ENCODE results near the gene TSPAN31.
A peak's percentile ranks its signal among the peaks of the same experiment; 100 is the strongest.
"Not testable (repeated sequence)": the region's sequence is repeated elsewhere in the genome, so short reads cannot be mapped to it uniquely, and the experiment has no call there.

TSPAN31 gene

DNA sequence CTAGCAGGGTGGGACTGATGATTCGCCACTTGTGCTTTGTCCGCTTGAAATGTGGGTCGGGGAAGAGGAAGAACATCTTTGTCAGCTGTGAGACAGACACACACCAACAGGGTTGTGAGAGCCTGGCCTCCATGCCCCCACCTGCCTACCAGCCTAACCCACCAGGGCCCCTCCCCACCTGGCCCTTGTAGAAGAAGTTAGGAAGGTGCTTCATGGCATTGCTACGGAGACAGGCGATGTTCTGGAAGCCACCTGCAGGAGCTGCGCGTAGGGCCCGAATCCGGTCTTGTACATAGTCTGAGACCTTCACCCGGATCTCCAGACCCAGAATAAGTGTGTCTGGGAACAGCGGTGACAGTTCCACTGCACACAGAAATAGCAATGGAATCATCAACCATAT lies 24.8 kb downstream of the TSPAN31 start:
- DNase-seq = no peak

DNA sequence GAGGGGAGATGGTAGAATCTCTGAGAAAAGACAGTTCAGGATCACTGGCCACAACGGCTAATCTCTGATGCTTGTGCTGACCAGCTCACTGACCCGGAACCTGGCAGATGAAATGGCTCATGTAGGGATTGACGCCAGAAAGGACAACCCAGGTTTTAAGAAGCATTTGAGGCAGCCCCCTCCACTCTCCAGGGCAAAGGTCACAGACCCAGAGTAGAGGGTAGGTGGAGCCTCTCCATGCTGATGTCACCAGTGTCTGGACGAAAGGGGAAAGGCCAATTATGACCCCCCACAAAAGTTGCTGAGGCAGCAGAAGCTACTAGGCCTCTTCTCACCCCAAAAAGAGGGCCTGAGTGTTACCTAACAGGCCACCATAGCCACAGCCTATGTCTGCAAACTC lies 25.9 kb downstream of the TSPAN31 start:
- no peak for DNase-seq

DNA sequence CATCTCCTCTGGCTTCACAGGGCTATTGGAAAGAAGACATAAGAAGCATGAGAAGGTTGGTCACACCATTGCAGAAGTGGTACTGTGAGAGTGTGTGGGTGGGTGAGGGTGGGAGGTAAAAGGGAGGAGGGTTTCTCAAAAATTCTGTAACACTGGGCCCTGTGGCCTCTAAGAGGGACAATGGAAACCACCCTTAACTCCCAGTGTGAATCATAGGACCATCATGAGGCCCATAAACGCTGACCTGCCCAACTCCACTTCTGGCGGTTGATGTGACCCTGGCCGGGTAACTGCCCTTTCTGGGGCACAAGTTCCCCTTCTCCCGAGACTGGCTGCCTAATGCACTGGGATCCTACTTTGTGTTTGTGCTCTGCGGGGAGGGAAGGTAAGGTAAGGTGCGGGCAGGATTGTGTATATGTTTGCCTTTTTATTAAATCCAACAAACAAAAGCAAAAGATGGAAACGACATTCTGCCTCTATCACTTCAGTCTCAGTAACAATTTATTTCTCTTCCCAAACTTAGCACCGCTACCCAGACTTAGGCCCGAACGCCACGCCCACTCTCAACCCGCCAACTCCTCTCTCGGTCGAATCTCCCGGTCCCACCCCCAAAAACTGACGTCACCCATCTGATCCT lies 26.5 kb downstream of the TSPAN31 start:
- DNase-seq = peak; percentile 88 to 93

DNA sequence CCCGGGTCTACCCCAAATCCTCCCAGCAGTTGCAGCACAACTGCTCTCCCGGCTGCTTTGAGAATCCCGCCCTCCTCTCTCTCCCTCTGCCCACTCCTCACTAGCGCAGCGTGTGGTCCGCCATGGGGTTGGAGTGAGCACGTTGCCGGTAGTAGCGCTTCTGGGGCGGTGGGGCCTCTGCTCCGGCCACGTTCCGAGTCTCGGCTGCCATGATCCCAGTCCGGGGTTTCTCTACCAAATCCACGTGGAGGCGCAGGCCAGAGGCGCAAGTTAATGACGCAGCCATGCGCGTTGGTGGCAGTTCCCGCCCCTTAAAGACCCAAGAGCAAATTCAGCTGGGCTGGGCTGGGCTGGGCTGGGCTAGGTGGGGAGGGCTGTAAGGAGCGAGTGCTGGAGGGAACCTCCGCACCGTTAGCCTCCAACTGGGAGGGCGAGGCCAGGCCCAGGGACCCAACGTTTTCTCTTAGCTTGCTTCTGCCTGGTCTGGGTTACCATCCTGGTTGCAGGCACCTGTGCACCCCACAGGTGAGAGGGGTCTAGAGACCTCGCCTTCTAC lies 27.1 kb downstream of the TSPAN31 start, which contains the start of gene METTL1:
METTL1 (minus strand) TSS at position 233 of the 556 bp plus-strand sequence; CDS start at position 211, 22 bp downstream.
- peak; percentile 94 for DNase-seq

DNA sequence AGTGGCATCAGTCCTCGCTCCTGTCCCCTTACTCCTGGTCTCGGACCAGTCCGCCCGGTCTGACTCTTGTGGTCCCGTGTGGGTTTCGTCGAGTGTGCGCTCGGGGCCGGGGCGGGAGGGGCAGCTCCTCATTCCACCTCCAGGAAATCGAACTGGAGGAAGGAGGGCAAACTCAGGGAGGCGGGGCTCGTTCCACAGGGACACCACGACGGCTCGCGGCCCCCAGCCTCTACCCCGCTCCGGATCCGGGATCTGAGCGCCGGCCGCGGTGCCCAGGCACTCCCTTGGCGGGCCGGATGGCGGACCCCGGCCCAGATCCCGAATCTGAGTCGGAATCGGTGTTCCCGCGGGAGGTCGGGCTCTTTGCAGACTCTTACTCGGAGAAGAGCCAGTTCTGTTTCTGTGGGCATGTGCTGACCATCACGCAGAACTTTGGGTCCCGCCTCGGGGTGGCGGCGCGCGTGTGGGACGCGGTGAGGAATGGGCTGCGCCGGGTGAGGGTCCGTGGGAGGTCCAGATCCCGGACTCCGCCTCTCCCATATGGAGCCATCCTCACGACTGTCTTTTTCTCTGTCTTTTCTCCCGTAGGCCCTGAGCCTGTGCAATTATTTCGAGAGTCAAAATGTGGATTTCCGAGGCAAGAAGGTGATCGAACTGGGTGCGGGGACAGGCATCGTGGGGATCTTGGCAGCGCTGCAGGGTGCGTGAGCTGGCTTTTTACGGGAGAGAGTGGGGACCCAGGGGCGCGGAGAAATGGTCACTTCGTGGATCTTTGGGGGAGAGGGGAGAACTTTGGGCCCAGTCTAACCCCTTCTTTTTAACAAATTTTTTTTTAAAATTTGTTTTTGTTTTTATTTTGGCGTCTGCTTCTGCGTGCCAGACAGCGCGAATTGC lies 27.8 kb downstream of the TSPAN31 start, which contains the start of gene EEF1AKMT3:
EEF1AKMT3 (plus strand) TSS at position 186 of the 894 bp plus-strand sequence; CDS start at position 297, 111 bp downstream.
- DNase-seq = peak; percentile 76 to 79

DNA sequence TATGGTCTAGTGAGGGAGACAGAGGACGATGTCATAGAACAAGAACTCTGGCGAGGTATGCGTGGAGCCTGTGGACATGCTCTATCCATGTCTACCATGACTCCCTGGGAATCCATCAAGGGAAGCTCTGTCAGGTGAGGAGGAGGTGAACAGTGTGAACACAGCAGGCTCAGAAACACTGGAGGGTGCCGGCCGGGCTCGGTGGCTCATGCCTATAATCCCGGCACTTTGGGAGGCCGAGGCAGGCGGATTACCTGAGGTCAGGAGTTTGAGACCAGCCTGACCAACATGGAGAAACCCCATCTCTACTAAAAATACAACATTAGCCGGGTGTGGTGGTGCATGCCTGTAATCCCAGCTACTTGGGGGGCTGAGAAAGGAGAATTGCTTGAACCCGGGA lies 29.8 kb downstream of the TSPAN31 start:
- not testable (repeated sequence) for DNase-seq

DNA sequence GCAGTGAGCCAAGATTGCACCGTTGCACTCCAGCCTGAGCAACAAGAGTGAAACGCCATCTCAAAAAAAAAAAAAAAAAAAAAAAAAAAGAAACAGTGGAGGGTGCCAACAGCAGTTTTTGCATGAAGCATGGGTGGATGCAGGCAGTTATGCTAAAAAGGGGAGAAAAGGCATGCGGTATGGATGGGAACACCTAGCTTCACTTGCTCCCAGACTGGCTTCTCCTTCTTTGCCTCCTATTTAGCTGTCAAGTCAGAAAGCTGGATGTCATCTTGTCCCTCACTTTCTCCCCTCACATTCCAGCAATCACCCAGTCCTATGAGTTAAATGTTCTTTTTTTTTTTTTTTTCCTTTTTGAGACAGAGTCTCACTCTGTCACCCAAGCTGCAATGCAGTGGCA lies 30.2 kb downstream of the TSPAN31 start:
- DNase-seq = no peak

DNA sequence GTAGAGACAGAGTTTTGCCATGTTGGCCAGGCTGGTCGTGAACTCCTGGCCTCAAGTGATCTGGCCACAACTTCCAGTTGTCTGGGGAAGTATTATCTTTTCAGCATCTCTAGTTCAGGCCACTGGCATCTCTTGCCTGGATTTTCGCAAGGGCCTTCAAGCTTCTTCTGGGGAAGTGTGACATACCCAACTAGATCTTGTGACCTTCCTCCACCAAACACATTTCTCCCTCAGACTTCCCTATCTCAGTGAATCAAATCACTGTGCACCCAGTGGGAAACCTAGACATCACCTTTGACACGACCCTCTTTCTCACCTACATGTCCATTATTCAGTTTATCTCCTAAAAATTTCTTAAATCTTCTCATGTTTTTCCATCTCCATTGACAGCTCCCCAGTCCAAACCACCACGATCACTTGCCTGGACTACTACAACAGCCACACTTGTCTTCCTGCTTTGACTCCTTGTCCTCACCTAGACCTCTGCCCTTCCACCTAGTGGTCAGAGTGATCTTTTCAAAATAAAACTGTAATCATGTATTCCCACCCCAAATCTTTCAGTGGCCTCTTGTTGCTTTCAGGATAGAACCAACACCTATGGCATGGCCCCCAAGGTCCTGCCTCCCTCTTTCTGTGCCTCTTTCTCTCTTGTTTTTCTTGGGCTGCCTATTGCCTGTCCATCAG lies 30.9 kb downstream of the TSPAN31 start:
- no peak for DNase-seq

DNA sequence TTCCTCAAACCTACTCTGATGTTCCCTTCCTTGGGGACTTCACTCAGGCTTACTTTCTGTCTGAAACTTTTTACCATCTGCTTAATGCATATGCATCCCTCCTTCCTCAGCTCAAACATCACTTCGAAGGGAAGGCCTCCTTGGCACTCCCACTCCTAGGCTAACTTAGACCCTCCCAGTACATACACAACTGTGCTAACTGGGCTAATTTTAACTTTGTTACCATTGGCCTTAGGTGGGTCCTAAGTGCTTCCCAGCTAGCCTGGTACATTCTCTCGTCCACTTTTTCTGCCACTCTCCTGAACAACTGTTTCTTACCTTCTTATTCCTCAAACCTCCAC lies 31.4 kb downstream of the TSPAN31 start:
- DNase-seq = no peak

DNA sequence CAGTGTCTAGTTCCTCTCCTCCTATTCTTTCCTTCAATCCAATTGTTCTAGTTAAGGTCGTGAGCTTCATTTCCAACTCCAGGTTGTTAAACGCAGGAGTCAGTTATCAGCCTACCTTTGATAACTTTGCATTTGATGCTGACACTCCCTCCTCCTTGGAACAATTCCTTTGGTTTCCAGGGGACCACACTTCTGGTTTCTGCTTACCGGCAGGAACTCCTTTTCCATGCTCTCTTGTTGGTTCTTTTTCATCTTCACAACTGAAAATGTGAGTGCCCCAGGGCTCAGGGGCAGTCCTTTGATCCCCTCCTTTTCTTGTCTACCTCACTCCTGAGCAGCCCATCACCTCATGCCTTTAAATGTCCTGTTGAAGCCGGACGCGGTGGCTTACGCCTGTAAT lies 32.5 kb downstream of the TSPAN31 start:
- no peak for DNase-seq

DNA sequence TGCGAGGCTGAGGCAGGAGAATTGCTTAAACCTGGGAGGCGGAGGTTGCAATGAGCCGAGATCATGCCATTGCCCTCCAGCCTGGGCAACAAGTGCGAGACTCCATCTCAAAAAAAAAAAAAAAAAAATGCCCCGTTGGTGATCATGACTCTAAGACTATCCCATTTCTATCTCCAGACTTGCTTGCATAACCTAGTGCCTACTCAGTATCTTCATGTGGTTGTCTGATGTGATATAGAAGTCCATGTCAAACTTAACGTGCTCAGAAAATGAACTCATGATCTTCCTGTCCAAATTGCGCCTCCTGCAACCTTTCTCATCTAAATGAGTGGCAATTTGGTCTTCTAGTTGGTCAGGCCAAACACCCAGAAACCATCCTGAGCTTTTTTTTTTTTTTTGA lies 33.1 kb downstream of the TSPAN31 start:
- no peak for DNase-seq

DNA sequence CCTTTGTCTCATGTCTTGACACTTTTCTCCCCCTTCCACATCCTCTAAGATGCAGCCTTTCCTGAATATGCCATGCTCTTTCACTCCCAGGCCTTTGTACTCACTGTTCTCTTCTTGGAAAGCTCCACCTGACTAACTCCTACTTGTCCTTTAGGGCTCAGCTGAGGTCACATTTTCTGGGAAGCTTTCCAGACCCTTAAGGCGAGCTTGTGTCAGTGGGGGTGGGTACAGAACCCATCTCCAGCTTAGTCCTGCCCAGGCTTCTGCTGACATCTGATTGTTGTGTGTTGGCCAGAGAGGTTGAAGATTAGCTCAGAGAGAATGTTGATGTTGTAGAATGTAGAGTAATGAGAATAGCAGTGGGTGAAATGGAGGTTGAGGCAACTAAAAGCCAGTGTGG lies 34.9 kb downstream of the TSPAN31 start:
- no peak for DNase-seq

DNA sequence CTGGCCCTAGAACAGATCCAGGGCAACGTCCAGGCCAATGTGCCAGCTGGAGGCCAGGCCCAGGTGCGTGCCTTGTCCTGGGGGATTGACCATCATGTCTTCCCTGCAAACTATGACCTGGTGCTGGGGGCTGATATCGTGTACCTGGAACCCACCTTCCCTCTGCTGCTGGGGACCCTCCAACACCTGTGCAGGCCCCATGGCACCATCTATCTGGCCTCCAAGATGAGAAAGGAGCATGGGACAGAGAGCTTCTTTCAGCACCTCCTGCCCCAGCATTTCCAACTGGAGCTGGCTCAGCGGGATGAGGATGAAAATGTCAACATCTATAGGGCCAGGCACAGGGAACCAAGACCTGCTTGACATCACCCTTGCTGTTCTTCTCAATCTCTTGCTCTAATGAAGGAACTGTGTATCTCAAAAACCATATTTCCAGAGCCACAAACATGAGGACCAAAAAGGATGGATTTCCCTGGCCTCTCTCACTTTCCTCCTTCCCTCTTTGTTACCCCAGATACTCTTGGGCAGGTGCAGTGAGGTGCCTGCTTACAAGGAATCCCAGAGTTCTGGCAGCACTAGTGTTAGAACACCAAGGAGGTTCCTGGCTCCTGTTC lies 35.6 kb downstream of the TSPAN31 start:
- DNase-seq = no peak

DNA sequence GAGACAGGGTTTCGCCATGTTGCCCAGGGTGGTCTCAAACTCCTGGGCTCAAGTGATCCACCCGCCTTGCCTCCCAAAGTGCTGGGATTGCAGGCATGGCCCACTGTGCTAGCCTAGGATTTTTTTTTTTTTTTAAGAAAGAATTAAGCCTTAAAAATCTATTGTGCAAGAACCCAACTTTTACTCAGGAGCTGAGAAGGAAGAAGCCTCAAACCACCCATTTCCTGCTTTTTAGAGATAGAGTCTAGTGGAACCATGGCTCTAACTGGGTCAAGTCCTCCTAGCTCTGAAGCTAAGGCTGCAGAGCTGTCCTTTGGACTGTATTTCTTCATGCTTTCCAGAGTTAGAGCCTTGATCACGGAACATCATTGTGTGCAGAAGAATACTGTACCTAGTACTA lies 36.4 kb downstream of the TSPAN31 start:
- DNase-seq = no peak

DNA sequence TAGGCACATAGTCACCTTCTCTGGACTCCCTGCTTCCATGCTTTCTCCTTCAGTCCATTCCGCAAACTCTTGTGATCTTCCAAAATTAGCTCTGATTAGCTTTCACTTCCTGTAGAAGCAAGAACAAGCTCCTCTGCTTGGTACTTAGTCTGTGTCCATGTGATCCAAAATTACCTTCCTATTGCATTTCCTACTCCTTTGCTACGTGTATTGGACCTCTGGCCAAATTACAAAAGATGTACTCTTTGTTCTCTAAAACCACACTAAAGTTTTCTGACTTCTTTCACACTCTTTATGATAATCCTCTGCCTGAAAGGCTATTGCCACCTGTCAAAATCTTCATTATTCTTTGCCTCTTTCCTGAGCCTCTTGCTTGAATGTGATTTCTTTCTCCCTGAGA lies 37.0 kb downstream of the TSPAN31 start:
- no peak for DNase-seq

DNA sequence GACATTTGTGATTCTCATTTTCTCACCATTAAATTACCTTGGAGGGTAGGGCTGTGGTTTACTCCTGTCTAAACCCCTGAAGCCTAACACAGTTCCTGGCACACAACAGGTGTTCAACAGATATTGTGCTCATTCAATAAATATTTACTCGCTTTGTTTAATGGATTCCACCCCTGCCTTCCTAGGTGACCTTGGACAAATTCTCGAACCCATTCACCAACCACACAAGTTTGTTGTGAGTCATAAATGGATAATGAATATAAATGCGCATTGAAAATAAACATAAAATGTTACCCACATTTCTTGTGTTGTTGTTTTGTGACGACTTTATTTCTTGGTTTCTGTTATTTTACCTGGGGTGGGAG lies 37.4 kb downstream of the TSPAN31 start:
- no peak for DNase-seq

DNA sequence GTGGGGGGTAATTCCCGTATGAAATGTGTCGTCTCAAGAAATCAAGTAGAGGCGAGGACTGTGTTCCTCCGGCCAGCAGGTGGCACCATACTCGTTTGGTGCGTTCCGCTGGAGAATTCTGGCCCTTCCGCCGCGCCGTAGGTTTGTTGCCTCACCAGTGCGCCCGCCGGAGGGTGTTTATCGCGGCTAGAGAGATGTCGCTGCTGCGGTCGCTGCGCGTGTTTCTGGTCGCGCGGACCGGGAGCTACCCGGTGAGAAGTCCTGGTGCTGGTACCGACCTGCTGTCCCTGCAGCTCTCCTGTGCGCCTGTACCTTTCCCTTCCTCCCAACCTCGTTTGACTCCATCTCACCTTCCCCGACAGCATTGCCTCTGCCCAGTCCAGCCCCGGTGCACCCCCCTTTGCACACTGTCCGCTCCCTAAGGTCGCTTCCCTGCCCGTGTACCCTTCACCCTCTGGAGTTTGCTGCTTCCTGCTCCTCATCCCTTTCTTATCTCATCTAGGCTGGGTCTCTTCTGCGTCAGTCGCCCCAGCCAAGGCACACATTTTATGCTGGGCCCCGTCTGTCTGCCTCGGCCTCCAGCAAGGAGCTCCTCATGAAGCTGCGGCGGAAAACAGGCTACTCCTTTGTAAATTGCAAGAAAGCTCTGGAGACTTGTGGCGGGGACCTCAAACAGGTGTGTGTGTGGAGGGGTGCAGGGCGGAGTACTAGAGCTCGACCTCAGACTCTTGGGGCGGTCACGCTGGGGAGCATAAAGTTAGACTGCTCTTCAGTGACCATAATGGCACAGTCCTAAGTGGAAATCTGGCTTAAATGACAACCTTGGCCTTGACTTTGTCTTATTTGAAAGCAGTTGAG lies 38.0 kb downstream of the TSPAN31 start, which contains the start of gene TSFM:
TSFM (plus strand) TSS at position 180 of the 858 bp plus-strand sequence; CDS start at position 195, 15 bp downstream.
- peak; percentile 80 to 90 for DNase-seq

DNA sequence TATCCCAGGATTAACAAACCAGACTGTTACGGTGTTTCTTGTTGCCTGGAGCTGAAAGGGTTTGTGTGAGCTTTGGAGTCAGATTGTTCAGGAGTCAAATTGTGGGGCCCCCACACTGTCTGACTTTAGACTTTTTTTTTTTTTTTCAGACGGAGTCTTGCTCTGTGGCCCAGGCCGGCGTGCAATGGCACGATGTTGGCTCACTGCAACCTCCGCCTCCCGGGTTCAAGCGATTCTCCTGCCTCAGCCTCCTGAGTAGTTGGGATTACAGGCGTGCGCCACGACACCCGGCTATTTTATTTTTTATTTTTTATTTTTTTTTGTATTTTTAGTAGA lies 38.6 kb downstream of the TSPAN31 start:
- no peak for DNase-seq

DNA sequence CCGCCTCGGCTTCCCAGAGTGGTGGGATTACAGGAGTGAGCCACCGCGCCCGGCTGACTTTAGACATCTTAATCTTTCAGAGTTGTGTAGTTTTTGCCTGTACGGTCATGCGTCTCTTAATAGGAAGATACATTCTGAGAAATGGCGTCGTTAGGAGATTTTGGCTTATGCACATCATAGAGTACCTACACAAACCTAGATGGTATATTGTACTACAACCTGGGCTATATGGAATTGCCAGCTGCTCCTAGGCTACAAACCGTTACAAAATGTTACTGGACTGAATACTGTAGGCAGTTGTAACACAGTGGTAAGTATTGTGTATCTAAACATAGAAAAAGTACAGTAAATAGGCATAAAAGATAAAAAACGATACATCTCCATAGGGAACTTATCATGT lies 39.0 kb downstream of the TSPAN31 start:
- no peak for DNase-seq

DNA sequence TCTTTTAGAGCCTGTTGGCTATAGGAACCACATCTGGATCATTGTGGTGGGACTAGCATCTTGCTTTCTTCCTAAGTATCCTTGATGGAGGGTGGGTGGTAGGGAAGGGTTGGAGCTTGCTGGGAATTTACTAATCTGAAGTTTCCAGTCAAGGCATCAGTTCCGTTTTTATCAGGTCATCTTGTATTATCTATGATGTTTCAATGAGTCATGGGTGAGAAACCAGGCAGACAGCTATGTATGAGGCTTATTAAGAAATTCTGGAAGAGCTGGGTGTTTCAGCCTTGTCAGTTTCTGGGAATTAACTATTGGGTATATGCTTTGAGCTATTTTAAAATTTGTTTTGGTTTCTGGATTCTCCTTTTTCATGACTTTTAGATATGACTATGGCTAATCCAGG lies 49.1 kb downstream of the TSPAN31 start:
- DNase-seq = peak; percentile 28 to 59

DNA sequence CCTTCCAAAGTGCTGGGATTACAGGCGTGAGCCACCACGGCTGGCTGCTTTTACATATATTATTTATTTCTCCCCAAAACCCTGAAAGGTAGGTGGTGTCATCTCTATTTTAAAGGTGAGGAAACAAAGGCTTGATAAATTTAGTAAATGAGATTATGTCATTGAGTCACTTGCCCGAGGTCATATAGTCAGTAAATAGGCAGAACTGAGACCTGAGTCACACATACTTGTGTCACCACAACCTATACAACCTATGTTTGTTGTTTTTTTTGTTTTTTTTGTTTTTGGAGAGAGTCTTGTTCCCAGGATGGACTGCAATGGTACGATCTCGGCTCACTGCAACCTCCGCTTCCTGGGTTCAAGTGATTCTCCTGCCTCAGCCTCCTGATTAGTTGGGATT lies 50.5 kb downstream of the TSPAN31 start:
- peak in 1 of 2 experiments; percentile 44 for DNase-seq

DNA sequence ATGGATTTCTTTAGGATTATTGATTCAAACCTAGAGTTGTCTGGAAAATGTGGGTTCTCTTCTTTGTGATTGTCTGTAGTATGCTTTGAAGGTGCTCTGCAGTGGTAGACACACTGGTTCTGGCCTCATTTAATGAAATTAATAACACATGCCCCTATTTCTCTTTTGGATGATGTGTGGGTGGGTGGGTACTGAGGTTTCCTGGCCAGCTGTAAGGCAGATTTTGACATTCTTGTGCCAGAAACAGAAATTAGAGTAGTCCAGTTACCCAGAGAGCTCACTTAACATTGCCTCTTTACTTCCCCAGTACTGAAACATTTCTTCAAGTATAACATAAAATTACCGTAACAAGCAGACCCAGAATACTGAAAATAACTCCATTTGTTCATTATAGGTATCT lies 52.2 kb downstream of the TSPAN31 start:
- no peak for DNase-seq

Data from SW 1271 (cell line).